Activated CD4-positive, alpha-beta T cell treated with anti-CD3 and anti-CD28 coated beads for 1 hour (primary cell): ENCODE data around the gene GPR152.

ENCODE experiments used
- DNase-seq: peaks from one replicate; pipeline ENCODE4 v3.0.0-alpha.2; 2020

GPR152 gene

DNA sequence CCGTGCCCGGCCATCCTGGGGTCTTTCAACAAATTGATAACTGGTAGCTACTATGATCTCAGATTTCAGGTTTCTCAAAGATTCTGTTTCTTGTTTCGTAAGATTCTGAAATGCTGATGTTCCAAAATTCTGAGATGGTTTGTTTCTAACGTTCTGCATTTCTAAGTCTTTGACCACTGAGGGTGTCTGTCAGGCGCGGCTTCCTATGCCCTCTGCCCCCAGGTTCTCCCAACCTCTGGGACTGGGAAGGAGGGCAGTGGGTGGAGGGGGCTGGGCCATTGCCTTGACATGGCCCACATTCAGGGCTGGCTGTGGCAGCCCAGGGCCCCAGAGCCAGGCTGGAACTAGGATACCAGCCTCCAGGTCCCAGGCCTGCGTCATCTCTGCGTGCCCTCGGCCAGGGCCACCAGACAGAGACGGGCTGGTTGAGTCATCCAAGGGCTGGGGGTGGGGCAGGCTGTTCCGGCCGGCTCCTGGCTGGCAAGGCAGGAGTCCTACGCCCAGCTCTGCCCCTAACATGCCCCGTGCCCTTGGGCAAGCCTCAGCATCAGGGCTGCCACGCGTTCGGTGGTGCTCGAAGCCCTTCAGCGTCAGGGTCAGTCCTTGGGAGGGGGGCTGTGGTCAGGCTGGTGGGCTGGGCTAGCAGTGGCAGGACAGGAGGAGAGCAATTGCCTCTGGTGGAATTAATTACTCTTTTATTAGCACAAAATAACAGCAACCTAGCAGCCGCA, 11.3 kb upstream of the GPR152 start:
- DNase-seq, result no peak

- no peak for DNase-seq
Measured at GRCh38 chr11:67463186-67463585, 10.7 kb upstream of the GPR152 start.

DNA sequence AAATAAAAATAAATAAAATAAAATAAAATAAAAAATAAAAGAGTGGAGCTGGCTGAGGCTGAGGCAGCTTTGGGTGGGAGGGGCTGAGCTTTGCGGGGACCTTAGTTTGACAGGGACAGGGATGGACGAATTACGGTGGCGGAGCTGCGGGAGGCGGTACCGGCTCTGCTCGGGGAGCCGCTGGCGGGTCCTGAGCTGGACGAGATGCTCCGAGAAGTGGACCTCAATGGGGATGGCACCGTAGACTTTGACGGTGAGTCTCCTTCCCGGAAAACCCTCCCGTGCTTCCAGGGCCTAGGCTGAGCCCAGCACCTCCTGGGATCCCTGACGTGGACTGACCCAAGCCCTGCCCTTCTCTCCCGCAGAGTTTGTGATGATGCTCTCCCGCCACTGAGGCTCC, 5.7 kb upstream of the GPR152 start:
- DNase-seq, result no peak

DNA sequence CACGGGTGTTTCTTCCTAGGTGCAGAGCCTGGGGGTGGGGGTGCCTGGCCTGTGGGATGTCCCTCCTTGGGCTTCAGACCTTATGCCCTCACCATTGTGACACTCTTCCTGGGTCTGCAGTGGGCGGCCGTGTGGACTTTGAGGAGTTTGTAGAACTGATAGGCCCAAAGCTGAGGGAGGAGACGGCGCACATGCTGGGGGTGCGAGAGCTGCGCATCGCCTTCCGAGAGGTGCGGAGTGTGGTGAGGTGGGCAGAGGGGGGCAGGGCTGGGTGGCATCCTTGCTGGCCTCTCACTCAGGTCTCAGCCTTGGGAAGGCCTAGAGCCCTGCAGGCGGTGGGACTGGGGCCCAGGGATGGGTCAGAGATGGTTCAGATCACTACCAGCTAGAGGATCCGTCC, 4.9 kb upstream of the GPR152 start:
- DNase-seq, result no peak

DNA sequence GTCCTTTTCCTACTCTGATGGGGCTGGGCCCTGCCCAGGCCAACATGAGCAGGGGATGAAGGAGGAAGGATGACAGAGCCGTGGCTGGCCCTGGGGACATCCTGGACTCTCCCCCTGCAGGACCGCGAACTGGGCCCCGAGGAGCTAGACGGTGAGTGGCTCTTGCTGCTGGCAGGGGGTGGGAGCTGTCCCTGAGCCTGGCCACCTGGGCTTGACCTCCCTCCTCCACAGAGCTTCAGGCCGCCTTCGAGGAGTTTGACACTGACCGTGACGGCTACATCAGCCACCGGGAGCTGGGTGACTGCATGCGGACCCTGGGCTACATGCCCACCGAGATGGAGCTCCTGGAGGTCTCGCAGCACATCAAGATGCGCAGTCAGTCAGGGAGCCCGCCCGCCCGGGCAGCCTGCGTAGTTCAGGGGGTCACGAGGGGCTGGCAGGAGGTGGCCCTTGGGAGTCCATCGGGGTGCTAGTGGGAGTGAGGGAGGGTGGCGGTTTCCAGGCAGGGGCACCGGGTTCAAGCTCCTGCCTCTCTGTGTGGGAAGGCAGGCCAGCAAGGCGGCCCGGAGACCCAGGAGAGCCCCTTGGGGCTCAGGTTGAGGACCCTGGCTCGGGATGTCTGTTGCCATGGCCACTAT, 3.7 kb upstream of the GPR152 start:
- DNase-seq, result no peak

GRCh38 chr11:67455054-67455453, 2.5 kb upstream of the GPR152 start, which contains the start of gene CABP4:
Gene CABP4 (plus strand): TSS chr11:67455354. CDS start chr11:67455424, 70 bp downstream.
- no peak for DNase-seq

DNA sequence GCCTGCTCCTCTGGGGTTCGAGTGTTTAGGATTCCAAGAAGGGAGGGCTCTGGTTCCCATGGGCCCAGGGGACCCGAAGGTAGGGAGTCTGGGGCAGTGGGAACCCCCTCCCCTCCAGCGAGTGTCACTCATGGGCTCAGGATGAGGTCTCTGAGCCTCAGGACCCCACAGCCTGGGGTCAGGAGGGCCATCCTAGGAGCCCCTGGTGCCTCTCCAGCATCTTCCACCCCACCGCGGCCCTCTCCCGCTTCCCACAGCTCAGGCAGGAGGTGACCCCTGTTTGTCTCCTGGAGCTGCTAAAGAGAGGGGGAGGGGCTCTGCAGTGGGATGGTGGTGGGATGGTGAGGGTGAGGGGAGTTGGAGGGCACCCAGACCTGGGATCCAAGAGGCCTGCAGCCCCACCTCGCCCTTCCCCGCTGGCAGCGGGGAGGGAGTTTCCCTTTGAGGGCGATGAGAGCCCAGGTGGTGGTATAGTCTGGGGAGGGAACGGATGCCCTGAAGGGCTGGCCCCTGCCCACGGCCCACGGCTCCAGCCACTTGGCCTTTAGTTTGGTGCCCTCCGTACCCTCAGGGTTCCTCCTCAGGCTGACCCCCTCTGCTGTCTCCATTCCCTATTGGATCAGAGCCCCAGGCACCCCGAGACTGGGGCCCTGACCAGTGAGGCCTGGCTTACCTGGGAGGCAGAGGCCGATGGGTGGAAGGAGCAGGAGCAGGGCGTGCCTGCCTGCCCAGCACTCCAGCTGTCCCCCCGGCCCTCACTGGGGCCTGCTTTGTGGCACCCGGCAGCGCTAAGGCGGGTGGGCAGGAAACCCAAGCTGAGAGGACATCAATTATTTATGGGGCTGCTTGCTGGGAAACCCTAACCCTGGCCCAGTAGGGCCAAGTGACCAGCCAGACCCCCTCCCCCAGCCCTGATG, 1.5 kb upstream of the GPR152 start:
- DNase-seq, result no peak

DNA sequence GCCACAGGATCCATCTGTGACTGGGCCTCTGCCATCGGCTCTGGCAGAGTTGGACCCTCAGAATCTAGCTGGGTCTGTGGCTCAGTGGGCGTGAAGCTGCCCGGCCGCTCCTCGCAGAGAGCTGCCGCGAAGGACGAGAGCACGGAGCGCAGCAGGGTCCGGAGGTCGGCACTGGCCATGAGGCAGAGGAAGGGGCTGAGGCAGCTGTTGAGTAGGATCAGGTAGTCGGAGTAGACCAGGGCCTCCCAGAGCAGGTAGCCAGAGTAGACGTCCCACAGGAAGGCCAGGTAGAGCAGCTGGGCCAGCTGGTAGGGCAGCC, 912 bp downstream of the GPR152 start:
- no peak for DNase-seq

DNA sequence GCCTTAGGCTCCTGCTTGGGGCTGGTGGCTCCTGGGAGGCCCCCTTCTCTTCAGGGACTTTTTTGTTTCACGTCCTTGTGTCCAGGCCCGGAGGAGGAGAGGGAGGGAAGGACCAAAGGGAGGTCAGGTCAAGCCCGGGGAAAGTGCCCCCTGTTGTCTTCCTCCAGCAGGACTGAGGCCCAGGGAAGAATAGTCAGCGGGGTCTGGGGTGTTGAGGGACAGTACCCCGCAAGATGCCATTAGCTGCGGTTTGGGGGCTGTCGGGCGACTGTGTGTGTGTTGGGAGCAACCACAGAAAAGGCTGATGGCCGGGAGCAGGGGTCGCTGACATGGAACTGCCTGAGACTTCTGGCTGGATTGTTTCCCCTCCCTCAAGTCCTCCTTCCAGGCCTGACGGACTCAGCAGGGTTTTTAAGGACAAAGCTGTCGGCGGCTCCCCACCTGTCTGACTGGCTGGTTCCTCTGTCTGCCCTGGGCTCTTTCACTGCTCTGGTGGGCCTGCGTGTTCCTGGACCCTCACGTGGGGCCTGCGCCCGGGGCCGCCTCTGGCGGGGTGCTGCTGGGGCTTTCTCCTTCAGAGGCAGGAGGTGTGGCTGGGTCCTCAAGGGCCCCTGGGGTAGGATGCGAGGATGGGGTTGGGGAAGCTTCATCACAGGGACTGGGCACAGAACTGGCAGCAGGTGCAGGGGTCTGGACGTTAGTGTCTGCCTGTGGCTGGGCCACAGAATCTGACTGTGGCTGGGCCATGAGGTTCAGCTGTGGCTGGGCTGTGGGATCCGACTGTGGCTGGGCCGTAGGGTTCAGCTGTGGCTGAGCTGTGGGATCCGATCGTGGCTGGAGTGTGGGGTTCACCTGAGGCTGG, 1.5 kb downstream of the GPR152 start:
- DNase-seq, result no peak

DNA sequence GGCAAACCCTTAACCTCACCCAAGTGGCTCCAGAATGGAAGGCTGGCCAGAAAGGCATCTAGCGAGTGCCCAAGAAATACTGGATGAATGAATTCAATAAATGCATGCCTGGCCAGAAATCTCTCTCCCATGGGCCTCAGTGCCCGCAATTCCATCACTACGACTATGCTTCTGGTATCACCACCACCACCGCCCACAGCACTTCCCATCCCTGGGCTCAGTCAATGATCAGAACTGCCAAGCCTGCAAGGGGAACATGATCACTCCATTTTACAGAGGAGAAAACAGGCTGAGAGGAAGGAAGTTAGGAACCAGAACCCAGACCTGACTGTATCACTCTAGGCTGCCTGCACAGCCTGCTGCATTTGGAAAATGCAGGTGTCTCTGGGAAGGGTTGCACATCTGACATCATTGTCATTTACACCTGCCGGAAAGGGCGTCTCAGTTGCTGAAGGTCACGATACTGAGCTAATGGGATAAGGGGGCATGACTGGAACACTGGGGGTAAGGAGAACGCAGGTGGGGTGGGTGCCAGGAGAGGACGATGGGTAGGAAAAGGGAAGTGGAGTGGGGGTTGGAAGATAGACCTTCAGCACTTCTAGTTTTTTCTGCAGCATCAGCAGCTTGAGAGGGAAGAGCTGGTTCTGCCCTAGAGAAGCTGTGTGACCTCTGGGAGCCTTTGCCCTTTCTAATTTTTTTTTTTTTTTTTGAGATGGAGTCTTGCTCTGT, 3.2 kb downstream of the GPR152 start:
- no peak for DNase-seq

- no peak for DNase-seq
Measured at GRCh38 chr11:67448220-67448609, 4.3 kb downstream of the GPR152 start.

DNA sequence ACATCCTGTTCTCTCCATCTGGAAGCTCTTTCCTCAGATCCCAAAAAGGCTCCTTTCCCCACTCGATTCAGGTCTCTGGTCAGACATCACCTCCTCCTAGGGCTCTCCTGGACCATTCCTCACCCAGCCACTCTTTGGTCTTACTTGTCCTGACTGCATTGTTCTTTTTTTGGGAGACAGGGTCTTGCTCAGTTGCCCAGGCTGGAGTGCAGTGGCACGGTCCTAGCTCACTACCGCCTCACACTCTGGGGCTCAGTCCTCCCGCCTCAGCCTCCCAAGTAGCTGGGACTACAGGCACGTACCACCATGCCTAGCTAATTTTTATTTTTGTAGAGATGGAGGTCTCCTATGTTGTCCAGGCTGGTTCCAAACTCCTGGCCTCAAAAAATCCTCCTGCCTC, 7.0 kb downstream of the GPR152 start:
- DNase-seq, result no peak

DNA sequence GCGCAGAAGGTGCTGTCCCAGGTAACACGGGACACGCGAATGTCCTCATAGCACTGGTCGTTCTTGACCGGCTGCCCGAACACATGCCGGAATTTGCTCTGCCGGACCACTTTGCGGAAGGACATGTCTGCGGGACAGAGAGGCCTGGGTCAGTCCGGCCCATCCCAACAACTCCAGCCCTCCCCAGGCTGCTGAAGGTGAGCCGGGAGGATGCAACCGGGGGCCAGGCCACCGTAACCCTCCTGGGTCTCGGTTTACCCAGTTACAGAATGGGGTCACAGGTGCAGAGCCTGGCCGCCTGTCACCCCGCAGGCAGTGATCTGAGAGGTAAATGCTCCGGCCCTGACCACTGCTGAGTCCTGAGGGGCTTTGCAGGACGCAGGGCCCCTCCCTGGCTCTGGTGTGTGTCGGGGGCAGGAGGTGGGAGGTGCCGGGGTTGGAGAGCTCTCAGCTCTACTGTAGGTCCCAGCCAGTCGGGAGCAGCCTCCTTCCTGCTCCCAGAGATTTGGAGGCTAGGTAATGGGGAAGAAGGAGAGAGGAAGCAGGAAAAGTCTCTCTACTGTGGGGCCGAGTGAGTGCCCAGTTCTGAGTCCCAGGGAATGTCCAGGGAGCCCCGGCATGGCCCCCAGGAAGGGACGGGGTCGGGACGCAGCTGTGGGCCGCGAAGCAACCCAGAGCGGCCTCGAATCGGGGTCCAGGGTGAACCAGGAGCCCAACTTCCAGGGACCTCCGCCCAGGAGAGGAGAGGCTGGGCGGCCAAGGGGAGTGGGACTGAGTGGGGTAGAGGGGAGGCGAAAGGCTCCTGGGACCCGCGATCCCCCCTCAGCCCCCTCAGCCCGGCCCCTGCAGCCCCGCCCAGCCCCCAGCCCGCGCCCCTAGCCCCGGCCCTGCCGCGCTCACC, 9.8 kb downstream of the GPR152 start:
- no peak for DNase-seq

DNA sequence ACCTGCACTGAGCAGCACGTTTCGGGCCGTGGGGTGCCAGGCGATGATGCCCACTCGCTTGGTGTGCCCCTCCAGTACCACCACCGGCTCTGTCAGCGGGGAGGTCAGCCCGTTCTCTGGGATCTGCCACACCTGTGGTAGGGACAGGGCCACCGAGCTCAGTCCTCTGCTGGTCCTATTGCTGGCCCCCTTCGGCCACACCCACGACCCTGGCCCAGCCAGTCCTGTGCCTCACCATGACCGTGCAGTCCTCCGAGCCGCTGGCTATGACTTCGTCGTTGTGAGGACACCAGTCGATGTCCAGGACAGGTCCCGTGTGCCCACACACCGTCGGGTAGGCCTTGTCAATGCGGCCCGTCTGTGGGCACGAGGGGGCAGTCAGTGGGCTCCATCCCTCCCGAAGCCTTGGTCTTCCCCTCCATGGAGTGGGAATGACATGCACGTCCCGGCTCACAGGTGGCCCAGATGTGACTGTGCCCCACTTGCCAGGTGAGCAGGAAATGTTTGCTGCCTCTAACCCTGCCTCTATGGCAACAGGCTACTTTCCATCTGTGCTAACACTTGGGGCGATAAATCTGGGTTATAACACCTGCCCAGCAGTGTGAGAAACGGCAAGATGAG, 10.7 kb downstream of the GPR152 start:
- no peak for DNase-seq

- DNase-seq, result no peak
Measured at GRCh38 chr11:67441098-67441563, 11.4 kb downstream of the GPR152 start.

DNA sequence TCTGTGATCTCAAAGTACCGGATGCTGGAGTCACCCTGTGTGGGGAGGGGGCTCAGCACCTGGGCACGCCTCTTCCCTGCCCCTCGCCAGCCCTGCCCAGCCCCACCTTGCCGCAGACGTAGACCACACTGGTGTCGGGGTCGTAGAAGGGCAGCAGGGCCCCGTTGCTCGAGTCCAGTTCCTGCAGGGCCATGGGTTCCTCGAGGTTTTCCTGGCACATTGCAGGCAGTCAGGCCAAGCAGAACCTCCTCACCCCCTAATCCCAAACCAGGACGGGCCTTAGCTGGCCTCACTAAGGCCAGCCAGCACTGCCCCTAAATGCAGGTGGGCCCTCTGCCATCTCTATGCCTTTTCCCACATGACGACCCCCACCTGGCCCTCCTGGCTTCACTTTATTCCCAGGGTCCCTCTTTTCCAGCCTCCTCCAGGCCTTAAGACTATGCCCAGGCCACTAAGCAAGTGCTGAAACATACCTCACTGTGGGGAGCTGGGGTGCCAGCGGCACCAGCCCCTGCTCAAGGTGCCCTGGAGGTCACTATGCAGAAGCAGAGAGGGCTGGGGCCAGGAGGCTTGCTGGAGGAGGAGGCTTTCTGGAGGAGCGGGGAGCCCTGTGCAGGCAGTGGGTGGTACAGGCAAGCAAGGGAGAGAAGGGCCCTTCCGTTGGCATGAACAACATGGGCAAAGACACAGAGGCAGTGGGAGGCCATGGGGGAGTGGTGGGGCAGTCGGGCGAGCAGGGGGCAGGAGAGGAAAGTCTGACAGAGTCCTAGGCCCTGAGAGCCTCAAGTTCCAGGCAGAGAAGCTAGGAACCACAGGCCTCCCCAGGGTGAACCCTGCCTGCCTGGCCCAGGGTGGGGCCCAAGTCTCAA, 12.1 kb downstream of the GPR152 start:
- DNase-seq, result no peak

DNA sequence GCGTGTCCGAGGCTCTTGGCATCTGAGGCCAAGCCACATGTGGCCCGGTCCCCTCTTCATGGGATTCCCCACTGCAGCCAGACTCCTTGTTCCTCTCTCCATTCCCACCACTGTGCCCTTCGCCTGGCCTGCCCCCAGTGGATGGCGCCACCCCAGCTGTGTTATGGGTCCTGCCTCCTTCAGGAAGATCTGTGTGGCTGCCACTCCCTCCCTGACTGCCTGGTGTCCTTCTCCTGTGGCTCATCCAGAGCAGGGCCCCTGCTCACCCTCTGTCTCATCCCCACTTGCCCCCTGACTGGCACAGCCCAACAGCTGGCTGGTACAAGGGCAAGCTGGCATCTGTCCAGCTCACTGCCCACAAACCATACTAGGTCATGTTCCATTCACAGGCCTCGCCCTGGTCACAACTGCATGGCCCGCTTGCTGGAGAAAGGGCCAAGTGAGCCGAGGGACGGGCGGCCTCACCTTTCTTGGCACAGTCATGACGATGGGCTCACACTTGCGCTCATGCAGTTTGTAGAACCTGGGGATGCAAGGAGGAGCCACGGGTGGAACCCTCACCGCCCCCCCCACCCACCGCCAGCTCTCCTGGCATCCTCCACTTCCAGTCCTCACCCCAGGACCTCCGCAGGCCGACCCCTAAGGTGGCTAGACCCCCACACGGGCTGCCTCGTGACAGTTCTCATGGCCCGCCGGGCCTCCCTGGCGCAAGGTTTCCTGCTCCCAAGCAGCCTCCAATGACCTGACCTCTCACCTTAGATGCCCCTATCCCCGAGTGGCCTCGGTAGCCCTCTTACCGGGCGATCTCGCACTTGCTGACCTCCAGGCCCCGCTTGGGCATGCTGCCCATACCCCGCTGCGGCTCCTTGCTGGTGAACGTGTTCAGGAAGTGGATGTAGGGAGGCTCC, 13.0 kb downstream of the GPR152 start:
- DNase-seq, result no peak
